HepG2 (cell line): ENCODE measurements around the gene ANLN. TPM values are rescaled to one million over a fixed set of nuclear protein-coding genes. Genes with fewer than 3 reads are reported as not detected.

Experiments used
- ATAC-seq: fragments of 200-7000 bp; cut with Tn5 transposase; 3 replicates; pipeline ENCODE4 v1.9.1; 2020; ENCODE audit warnings: mild to moderate bottlenecking, moderate library complexity
- BruUV-seq: library from RNA; stranded (reverse); fragments of 400-500 nt; replicated peaks from 2 replicates; lab custom pipeline; 2021; lab: Mats Ljungman, UMichigan
- CTCF ChIA-PET: fragments of 300-600 bp; formaldehyde crosslinking; extraction: SDS; loops from one replicate; lab custom pipeline; 2021; ENCODE audit warnings: low total read pairs, inconsistent platforms, low intra/inter-chr PET ratio; lab: Yijun Ruan, JAX
- POLR2A ChIA-PET: fragments of 350-600 bp; sonication (Branson Sonifier 250); formaldehyde crosslinking; loops from one replicate; lab custom pipeline; 2020; ENCODE audit warnings: antibody characterized with exemption, inconsistent platforms; lab: Yijun Ruan, JAX
- DNase-seq: peaks from one replicate; pipeline ENCODE4 v3.0.0-alpha.2; 2015; ENCODE audit warnings: low spot score
- FAIRE-seq: peaks from 3 replicates; lab custom pipeline; 2011; peaks lifted over from hg19 to GRCh38; lab: Jason Lieb, UNC
- H2AFZ ChIP-seq: one replicate; pipeline ENCODE4 v1.6.1; 2011; ENCODE audit warnings: low read length, inconsistent platforms
- H3K27ac ChIP-seq: fragments of 300-600 bp; 3 replicates; pipeline ENCODE4 v1.8.0; 2011; ENCODE audit warnings: mixed run types, mild to moderate bottlenecking, mixed read lengths, low read length, inconsistent platforms; ENCODE audit not compliant: insufficient read depth; ENCODE audit errors: extremely low read length
- H3K27me3 ChIP-seq, 2 experiments: fragments of 200-600 bp in 1 of 2; 2 replicates in 1 of 2; 3 replicates in 1 of 2; pipeline versions ENCODE4 v1.6.0 to v1.8.0; 2011; ENCODE audit warnings: low read length in 2 of 2, mild to moderate bottlenecking in 2 of 2, moderate library complexity in 2 of 2, inconsistent platforms in 1 of 2; ENCODE audit not compliant: insufficient read depth in 2 of 2, control insufficient read depth in 1 of 2
- H3K36me3 ChIP-seq, 2 experiments: fragments of 200-600 bp in 1 of 2; replicated peaks in 1 of 2; 2 replicates in 1 of 2; 3 replicates in 1 of 2; pipeline versions ENCODE4 v1.5.1 to v1.8.0; 2011; ENCODE audit warnings: low read length in 2 of 2, inconsistent platforms in 1 of 2; ENCODE audit not compliant: insufficient read depth in 2 of 2, control insufficient read depth in 1 of 2
- H3K4me1 ChIP-seq: 2 replicates; pipeline ENCODE4 v1.5.1; 2012; ENCODE audit warnings: low read length, inconsistent platforms; ENCODE audit not compliant: insufficient read depth
- H3K4me2 ChIP-seq: 2 replicates; pipeline ENCODE4 v1.6.0; 2011; ENCODE audit warnings: low read depth, low read length, inconsistent platforms
- H3K4me3 ChIP-seq, 3 experiments: fragments of 200-600 bp in 1 of 3; sonication (generic), shearing (Covaris generic) in 1 of 3; replicated peaks in 1 of 3; 2 replicates each; pipeline ENCODE4 v1.5.1; 2011 to 2016; ENCODE audit warnings: low read length in 3 of 3, inconsistent platforms in 2 of 3, low read depth in 2 of 3, mild to moderate bottlenecking in 2 of 3, control low read depth in 1 of 3, mixed read lengths in 1 of 3; ENCODE audit not compliant: insufficient read depth in 1 of 3
- H3K79me2 ChIP-seq: one replicate; pipeline ENCODE4 v1.6.1; 2011; ENCODE audit warnings: low read length, inconsistent platforms; ENCODE audit not compliant: insufficient read depth
- H3K9ac ChIP-seq: 2 replicates; pipeline ENCODE4 v1.6.0; 2011; ENCODE audit warnings: mild to moderate bottlenecking, low read depth, low read length, inconsistent platforms; ENCODE audit not compliant: insufficient read depth
- H3K9me3 ChIP-seq: 2 replicates; pipeline ENCODE4 v1.5.1; 2012; ENCODE audit warnings: mild to moderate bottlenecking, low read length
- H4K20me1 ChIP-seq: 2 replicates; pipeline ENCODE4 v1.6.0; 2011; ENCODE audit warnings: inconsistent platforms, mild to moderate bottlenecking, low read length, moderate library complexity; ENCODE audit not compliant: insufficient read depth
- CC2D1A ChIP-seq: sonication (generic); formaldehyde crosslinking; IDR thresholded peaks from 2 replicates; pipeline ENCODE4 v1.8.1; 2023; ENCODE audit warnings: mild to moderate bottlenecking, missing genetic modification reagents
- IRF1 ChIP-seq: sonication (generic); formaldehyde crosslinking; IDR thresholded peaks from 2 replicates; pipeline ENCODE4 v1.4.0; 2020; ENCODE audit warnings: low read depth, mild to moderate bottlenecking, missing genetic modification reagents
- KDM2A ChIP-seq: sonication (generic); formaldehyde crosslinking; IDR thresholded peaks from 2 replicates; pipeline ENCODE4 v1.4.0; 2020; ENCODE audit warnings: low read depth, missing genetic modification reagents, borderline replicate concordance
- KLF12 ChIP-seq: sonication (generic); formaldehyde crosslinking; IDR thresholded peaks from 2 replicates; pipeline ENCODE4 v1.4.0; 2020; ENCODE audit warnings: missing genetic modification reagents, borderline replicate concordance
- NFAT5 ChIP-seq: sonication (generic); formaldehyde crosslinking; IDR thresholded peaks from 2 replicates; pipeline ENCODE4 v1.4.0; 2020; ENCODE audit warnings: missing genetic modification reagents
- NFYC ChIP-seq: IDR thresholded peaks from 2 replicates; pipeline ENCODE4 v1.6.1; 2016; ENCODE audit warnings: missing genetic modification reagents, missing compliant biosample characterization
- XRCC5 ChIP-seq: fragments of 200-400 bp; formaldehyde crosslinking; optimal IDR thresholded peaks from 2 replicates; pipeline ENCODE3; 2017; ENCODE audit warnings: mild to moderate bottlenecking, low read length
- ZBTB25 ChIP-seq: IDR thresholded peaks from 2 replicates; pipeline ENCODE4 v1.6.1; 2018; ENCODE audit warnings: missing genetic modification reagents
- ZNF253 ChIP-seq: sonication (generic); formaldehyde crosslinking; IDR thresholded peaks from 2 replicates; pipeline ENCODE4 v1.8.0; 2022; ENCODE audit warnings: mild to moderate bottlenecking, missing genetic modification reagents, borderline replicate concordance
- ZNF510 ChIP-seq: sonication (generic); formaldehyde crosslinking; IDR thresholded peaks from 2 replicates; pipeline ENCODE4 v1.4.0; 2020; ENCODE audit warnings: low read depth, mild to moderate bottlenecking, missing genetic modification reagents
- ZNF556 ChIP-seq: sonication (generic); formaldehyde crosslinking; IDR thresholded peaks from 2 replicates; pipeline ENCODE4 v1.4.0; 2020; ENCODE audit warnings: mild to moderate bottlenecking, missing genetic modification reagents, borderline replicate concordance
- WGBS: methylation state at CpG from one replicate; pipeline ENCODE4 v1.1.6; 2017; ENCODE audit warnings: low lambda C conversion rate; 5-methylcytosine and 5-hydroxymethylcytosine counted together
- in situ Hi-C: cut with HindIII; loops from 2 replicates; pipeline ENCODE4 v1.10.0; 2017; ENCODE audit warnings: low pct_unique_long_range_greater_than_20kb; ENCODE audit not compliant: extremely low pct_ligation_motif_present
- intact Hi-C: fragments of 100-400 bp; cut with micrococcal nuclease; formaldehyde crosslinking; loops from one replicate; pipeline ENCODE4 v1.10.0; 2022; ENCODE audit not compliant: unreplicated experiment
- polyA plus RNA-seq, 8 experiments: library from polyadenylated mRNA; depleted of rRNA in 3 of 8; stranded (reverse) in 7 of 8; unstranded in 1 of 8; fragments of >200 nt; fragmentation: Illumina TruSeq in 4 of 8; extraction: Trizol in 4 of 8; gene quantifications; 2 replicates each; pipeline versions ENCODE4 v1.2.1 to v1.2.3, GENCODE V29; 2011 to 2016; ENCODE audit warnings: low read depth in 4 of 8, missing spikeins in 1 of 8, mixed read lengths in 1 of 8; ENCODE audit not compliant: insufficient read depth in 1 of 8
- total RNA-seq, 5 experiments: library from RNA; depleted of rRNA; stranded (reverse); fragments of >200 nt; fragmentation: Illumina TruSeq; extraction: Trizol; gene quantifications; 2 replicates each; pipeline ENCODE4 v1.2.3, GENCODE V29; 2016; ENCODE audit warnings: low read depth in 1 of 5

The ANLN gene
- total and polyA plus RNA-seq, 2 of the 13 experiments (the other 11 are each of a cell fraction or from before 2014, with no cell fraction given): 20.0 to 72.0 TPM

GRCh38 chr7:36409180-36409579 is 19.5 kb downstream of the ANLN start:
- Histone ChIP-seq H3K27me3 (no peaks in the 10 kb centered on the region), H3K4me3 (no peak overlapping the region), H3K4me2 (no peak overlapping the region), H4K20me1 (no peaks in the 10 kb centered on the region), H3K9ac (no peak overlapping the region), H3K27ac (no peak overlapping the region), H3K36me3 (peaks cover 8 to 79% of the 10 kb centered on the region in 2 experiments), H3K4me1 (no peaks in the 10 kb centered on the region), H3K79me2 (no peaks in the 10 kb centered on the region), H3K9me3 (no peaks in the 10 kb centered on the region), H2AFZ (no peak overlapping the region)
- ChIA-PET POLR2A (no interaction called here), CTCF (no interaction called here)
- ATAC-seq: no peak
- intact Hi-C loops: no loop called here
- no peak for FAIRE-seq
- BruUV-seq: no TSS peak
- in situ Hi-C loops: no loop called here
- 100% methylated on average over 1 of the region's 1 CpG for WGBS
- no peak for DNase-seq
- TF ChIP-seq ZNF556 (CRISPR knock-in tag) (no peak), KLF12 (CRISPR knock-in tag) (no peak), ZBTB25 (no peak), CC2D1A (CRISPR knock-in tag) (no peak), NFYC (CRISPR knock-in tag) (no peak), ZNF510 (no peak), NFAT5 (CRISPR knock-in tag) (no peak), ZNF253 (no peak), KDM2A (CRISPR knock-in tag) (no peak), XRCC5 (no peak), IRF1 (CRISPR knock-in tag) (no peak)
